GM23338 (cell line): ENCODE measurements around the gene DPYSL3. TPM values are rescaled to one million over a fixed set of nuclear protein-coding genes. Genes with fewer than 3 reads are reported as not detected.

Experiments used
- ATAC-seq: fragments of 200-7000 bp; cut with Tn5 transposase; 3 replicates; pipeline ENCODE4 v1.9.1; 2020
- DNase-seq: peaks from one replicate; pipeline ENCODE4 v3.0.0-alpha.2; 2015; ENCODE audit warnings: low spot score
- H2AFZ ChIP-seq: fragments of 200-600 bp; sonication (generic); 2 replicates; pipeline ENCODE4 v1.8.0; 2016; ENCODE audit warnings: antibody characterized with exemption, mild to moderate bottlenecking, moderate library complexity
- H3F3A ChIP-seq: fragments of 200-600 bp; sonication (generic); replicated peaks from 2 replicates; pipeline ENCODE4 v1.8.0; 2017; ENCODE audit warnings: antibody characterized with exemption, mixed run types, low read depth
- H3K27ac ChIP-seq: fragments of 200-600 bp; sonication (generic); 2 replicates; pipeline ENCODE4 v1.6.1; 2016; ENCODE audit warnings: low read depth
- H3K27me3 ChIP-seq: fragments of 200-600 bp; sonication (generic); 2 replicates; pipeline ENCODE4 v1.8.0; 2016; ENCODE audit warnings: mild to moderate bottlenecking, mixed run types, moderate library complexity; ENCODE audit not compliant: insufficient read depth
- H3K36me3 ChIP-seq: fragments of 200-600 bp; sonication (generic); 2 replicates; pipeline ENCODE4 v1.8.0; 2016; ENCODE audit warnings: mild to moderate bottlenecking; ENCODE audit not compliant: insufficient read depth
- H3K4me1 ChIP-seq: fragments of 200-600 bp; sonication (generic); 2 replicates; pipeline ENCODE4 v1.8.0; 2016; ENCODE audit warnings: mild to moderate bottlenecking, moderate library complexity; ENCODE audit not compliant: insufficient read depth
- H3K4me2 ChIP-seq: fragments of 200-600 bp; sonication (generic); 2 replicates; pipeline ENCODE4 v1.7.1; 2017; ENCODE audit warnings: mixed run types
- H3K4me3 ChIP-seq: fragments of 200-600 bp; sonication (generic); 2 replicates; pipeline ENCODE4 v1.6.1; 2016; ENCODE audit warnings: mixed run types
- H3K79me2 ChIP-seq: fragments of 200-600 bp; sonication (generic); replicated peaks from 2 replicates; pipeline ENCODE4 v1.8.0; 2017; ENCODE audit warnings: mild to moderate bottlenecking; ENCODE audit not compliant: insufficient read depth
- H3K9me2 ChIP-seq: fragments of 200-600 bp; sonication (generic); 2 replicates; pipeline ENCODE4 v1.8.0; 2017; ENCODE audit not compliant: insufficient read depth
- H4K20me1 ChIP-seq: fragments of 200-600 bp; sonication (generic); replicated peaks from 2 replicates; pipeline ENCODE4 v1.8.0; 2017; ENCODE audit warnings: mild to moderate bottlenecking; ENCODE audit not compliant: insufficient read depth
- H3K27ac Mint-ChIP-seq: 2 replicates; pipeline ENCODE4 v1.8.0; 2020; ENCODE audit warnings: inconsistent platforms, mild to moderate bottlenecking, moderate library complexity, mixed read lengths
- H3K27me3 Mint-ChIP-seq: 3 replicates; pipeline ENCODE4 v1.8.0; 2022; ENCODE audit warnings: low read depth, mild to moderate bottlenecking, moderate library complexity, mixed read lengths, inconsistent platforms; ENCODE audit not compliant: insufficient read depth, poor library complexity
- H3K36me3 Mint-ChIP-seq: 3 replicates; pipeline ENCODE4 v1.8.0; 2021; ENCODE audit warnings: low read depth, mild to moderate bottlenecking, inconsistent platforms, moderate library complexity, mixed read lengths
- H3K4me1 Mint-ChIP-seq: 3 replicates; pipeline ENCODE4 v1.8.0; 2020; ENCODE audit warnings: mild to moderate bottlenecking, inconsistent platforms, mixed read lengths
- H3K4me3 Mint-ChIP-seq: 3 replicates; pipeline ENCODE4 v1.8.0; 2021; ENCODE audit warnings: moderate library complexity, mild to moderate bottlenecking, inconsistent platforms, mixed read lengths
- H3K9me3 Mint-ChIP-seq: 3 replicates; pipeline ENCODE4 v1.8.0; 2020; ENCODE audit warnings: moderate library complexity, mild to moderate bottlenecking, inconsistent platforms, mixed read lengths
- CTCF ChIP-seq, 2 experiments: fragments of 200-600 bp in 1 of 2; sonication (generic) in 1 of 2; conservative IDR thresholded peaks; 2 replicates each; pipeline versions ENCODE4 v1.5.1 to v1.6.1; 2016 to 2017; ENCODE audit warnings: antibody characterized with exemption in 2 of 2, low read depth in 2 of 2, mild to moderate bottlenecking in 2 of 2, moderate library complexity in 1 of 2
- ETS1 ChIP-seq: IDR thresholded peaks from 2 replicates; pipeline ENCODE4 v1.6.1; 2016; ENCODE audit warnings: antibody characterized with exemption
- EZH2 ChIP-seq: fragments of 200-600 bp; sonication (generic); IDR thresholded peaks from one replicate; pipeline ENCODE4 v1.8.0; 2017; ENCODE audit warnings: antibody characterized with exemption, mild to moderate bottlenecking, low read depth; ENCODE audit not compliant: unreplicated experiment
- NANOG ChIP-seq: IDR thresholded peaks from 2 replicates; pipeline ENCODE4 v1.6.1; 2016; ENCODE audit warnings: antibody characterized with exemption, borderline replicate concordance
- POLR2AphosphoS5 ChIP-seq: IDR thresholded peaks from 2 replicates; pipeline ENCODE4 v1.6.1; 2016; ENCODE audit warnings: antibody characterized with exemption, low read depth
- REST ChIP-seq: IDR thresholded peaks from one replicate; pipeline ENCODE4 v1.6.1; 2018; ENCODE audit warnings: antibody characterized with exemption; ENCODE audit not compliant: unreplicated experiment
- STAT1 ChIP-seq: IDR thresholded peaks from one replicate; pipeline ENCODE4 v1.6.1; 2016; ENCODE audit warnings: antibody characterized with exemption; ENCODE audit not compliant: unreplicated experiment
- ZNF331 ChIP-seq: fragments of 250-450 bp; sonication (Bioruptor Pico); IDR thresholded peaks from 2 replicates; pipeline ENCODE4 v1.5.0; 2020; ENCODE audit warnings: low read depth, mild to moderate bottlenecking, moderate library complexity
- ZNF462 ChIP-seq: fragments of 250-450 bp; sonication (Bioruptor Pico); IDR thresholded peaks from 2 replicates; pipeline ENCODE4 v1.5.0; 2020; ENCODE audit warnings: mild to moderate bottlenecking, moderate library complexity
- polyA plus RNA-seq: library from polyadenylated mRNA; unstranded; fragments of >200 nt; fragmentation: Nextera tagmentation; extraction: Ambion mirVana; gene quantifications from 2 replicates; pipeline ENCODE4 v1.2.1, GENCODE V29; 2016
- total RNA-seq: library from RNA; depleted of rRNA; stranded (reverse); fragments of >200 nt; shearing (Covaris generic); gene quantifications from 2 replicates; pipeline ENCODE4 v1.2.3, GENCODE V29; 2014

DPYSL3 gene
- total and polyA plus RNA-seq, 2 experiments from 2014 or later, result 97.6 to 455 TPM

GRCh38 chr5:147387109-147387508 is 122.8 kb downstream of the DPYSL3 start (continued):
- TF ChIP-seq ZNF462 (CRISPR knock-in tag) (no peak), STAT1 (no peak)

- H3K27ac ChIP-seq, result no peak overlapping the region
- TF ChIP-seq POLR2AphosphoS5 (no peak), ETS1 (no peak), CTCF (conservative IDR thresholded peaks at IDR 0.05; ENCODE audit: low read depth in 2 of 2) (no peak), EZH2 (no peak), REST (no peak), STAT1 (no peak), NANOG (no peak), ZNF331 (CRISPR knock-in tag) (no peak)
Measured at GRCh38 chr5:147384346-147385193, 125.3 kb downstream of the DPYSL3 start.

More at GRCh38 chr5:147384346-147385193, 125.3 kb downstream of the DPYSL3 start:
- H3F3A ChIP-seq, result peaks cover 2% of the 10 kb centered on the region; the same call in 1 of the 2 replicates
- no peaks in the 10 kb centered on the region for H3K9me2 ChIP-seq
- peaks cover 37% of the 10 kb centered on the region for H3K4me1 Mint-ChIP-seq
- no peaks in the 10 kb centered on the region for H4K20me1 ChIP-seq
- no peak overlapping the region for H3K4me3 Mint-ChIP-seq
- H3K27ac Mint-ChIP-seq, result no peak overlapping the region
- peaks cover 2% of the 10 kb centered on the region; the same call in 2 of the 3 replicates for H3K9me3 Mint-ChIP-seq
- no peak overlapping the region; the same call in 1 of the 2 replicates for H3K4me2 ChIP-seq
- H3K36me3 ChIP-seq, result no peaks in the 10 kb centered on the region
- peak; percentile 4; the same call in 1 of the 3 replicates for ATAC-seq
- H3K4me3 ChIP-seq, result no peak overlapping the region
- no peak for DNase-seq
- no peak overlapping the region for H2AFZ ChIP-seq
- no peaks in the 10 kb centered on the region for H3K79me2 ChIP-seq
- H3K36me3 Mint-ChIP-seq, result peaks cover 5% of the 10 kb centered on the region; the same call in 2 of the 3 replicates
- H3K27me3 Mint-ChIP-seq, result peaks cover 16% of the 10 kb centered on the region
- no peaks in the 10 kb centered on the region for H3K27me3 ChIP-seq
- peaks cover 35% of the 10 kb centered on the region for H3K4me1 ChIP-seq
